NCI-H128 (cell line): ENCODE measurements around the gene CILP.
"Not testable (repeated sequence)": the region's sequence is repeated elsewhere in the genome, so short reads cannot be mapped to it uniquely, and the experiment has no call there.

Experiments used
- DNase-seq: peaks from one replicate; lab custom pipeline; 2025; ENCODE audit not compliant: unreplicated experiment; lab: John Stamatoyannopoulos, UW

The CILP gene, protein sequence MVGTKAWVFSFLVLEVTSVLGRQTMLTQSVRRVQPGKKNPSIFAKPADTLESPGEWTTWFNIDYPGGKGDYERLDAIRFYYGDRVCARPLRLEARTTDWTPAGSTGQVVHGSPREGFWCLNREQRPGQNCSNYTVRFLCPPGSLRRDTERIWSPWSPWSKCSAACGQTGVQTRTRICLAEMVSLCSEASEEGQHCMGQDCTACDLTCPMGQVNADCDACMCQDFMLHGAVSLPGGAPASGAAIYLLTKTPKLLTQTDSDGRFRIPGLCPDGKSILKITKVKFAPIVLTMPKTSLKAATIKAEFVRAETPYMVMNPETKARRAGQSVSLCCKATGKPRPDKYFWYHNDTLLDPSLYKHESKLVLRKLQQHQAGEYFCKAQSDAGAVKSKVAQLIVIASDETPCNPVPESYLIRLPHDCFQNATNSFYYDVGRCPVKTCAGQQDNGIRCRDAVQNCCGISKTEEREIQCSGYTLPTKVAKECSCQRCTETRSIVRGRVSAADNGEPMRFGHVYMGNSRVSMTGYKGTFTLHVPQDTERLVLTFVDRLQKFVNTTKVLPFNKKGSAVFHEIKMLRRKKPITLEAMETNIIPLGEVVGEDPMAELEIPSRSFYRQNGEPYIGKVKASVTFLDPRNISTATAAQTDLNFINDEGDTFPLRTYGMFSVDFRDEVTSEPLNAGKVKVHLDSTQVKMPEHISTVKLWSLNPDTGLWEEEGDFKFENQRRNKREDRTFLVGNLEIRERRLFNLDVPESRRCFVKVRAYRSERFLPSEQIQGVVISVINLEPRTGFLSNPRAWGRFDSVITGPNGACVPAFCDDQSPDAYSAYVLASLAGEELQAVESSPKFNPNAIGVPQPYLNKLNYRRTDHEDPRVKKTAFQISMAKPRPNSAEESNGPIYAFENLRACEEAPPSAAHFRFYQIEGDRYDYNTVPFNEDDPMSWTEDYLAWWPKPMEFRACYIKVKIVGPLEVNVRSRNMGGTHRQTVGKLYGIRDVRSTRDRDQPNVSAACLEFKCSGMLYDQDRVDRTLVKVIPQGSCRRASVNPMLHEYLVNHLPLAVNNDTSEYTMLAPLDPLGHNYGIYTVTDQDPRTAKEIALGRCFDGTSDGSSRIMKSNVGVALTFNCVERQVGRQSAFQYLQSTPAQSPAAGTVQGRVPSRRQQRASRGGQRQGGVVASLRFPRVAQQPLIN

DNA sequence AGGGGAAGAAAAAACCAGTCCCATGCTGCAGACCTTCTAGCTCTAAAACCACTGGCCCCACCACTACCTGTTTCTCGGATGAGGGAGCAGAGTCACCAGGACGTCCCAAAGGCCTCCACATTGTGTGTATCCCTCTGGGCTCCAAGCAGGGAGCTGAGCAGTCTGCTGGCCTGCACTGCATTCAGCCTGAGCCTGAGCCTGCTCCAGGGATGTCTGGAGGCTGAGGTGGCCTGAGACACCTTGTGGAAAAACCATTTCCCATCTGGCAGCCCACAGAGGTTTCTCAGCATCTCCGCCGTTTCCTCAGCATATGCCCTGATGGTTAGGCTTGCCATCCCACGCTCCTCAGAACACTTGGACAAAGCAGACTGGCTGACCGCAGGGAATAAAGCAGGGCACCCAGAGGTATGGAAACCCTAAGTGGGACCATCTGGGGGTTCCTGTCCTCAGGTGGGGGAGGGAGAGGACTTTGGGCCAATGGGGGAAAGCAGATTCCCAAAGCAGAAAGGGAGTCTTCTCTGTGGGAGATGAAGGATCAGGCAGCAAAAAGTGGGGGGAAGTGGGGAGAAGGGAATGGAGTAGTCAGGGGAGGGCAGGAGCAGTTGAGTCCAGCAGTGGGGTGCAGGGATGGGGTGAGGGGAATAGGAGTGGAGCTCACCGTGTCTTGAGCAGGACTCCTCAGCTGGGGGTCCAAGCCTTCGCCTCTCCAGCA lies at the start of gene CILP:
Gene CILP, minus strand, starts transcription at position 704 of the 712 bp plus-strand sequence. CDS start 1,718 bp downstream, outside the sequence.
- no peak for DNase-seq

DNA sequence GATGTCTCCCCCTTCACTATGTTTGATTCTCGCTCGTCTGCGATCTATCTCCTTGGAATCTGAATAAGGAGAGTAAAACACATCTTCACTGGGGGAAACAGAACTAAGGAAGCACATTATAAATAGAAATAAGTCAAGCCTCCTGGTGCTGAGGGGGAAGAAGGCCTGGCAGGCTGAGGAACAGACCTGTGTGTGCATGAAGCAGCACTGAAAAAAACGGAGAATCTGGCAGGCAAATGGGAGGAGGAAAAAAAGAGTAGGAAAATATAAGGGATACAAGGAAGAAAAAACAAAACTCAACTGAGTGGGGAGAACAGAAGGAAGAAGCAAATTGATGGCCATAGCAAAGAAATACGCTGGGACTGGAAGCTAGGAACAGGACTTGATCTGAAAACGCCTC lies 49.7 kb upstream of the CILP start:
- no peak for DNase-seq

DNA sequence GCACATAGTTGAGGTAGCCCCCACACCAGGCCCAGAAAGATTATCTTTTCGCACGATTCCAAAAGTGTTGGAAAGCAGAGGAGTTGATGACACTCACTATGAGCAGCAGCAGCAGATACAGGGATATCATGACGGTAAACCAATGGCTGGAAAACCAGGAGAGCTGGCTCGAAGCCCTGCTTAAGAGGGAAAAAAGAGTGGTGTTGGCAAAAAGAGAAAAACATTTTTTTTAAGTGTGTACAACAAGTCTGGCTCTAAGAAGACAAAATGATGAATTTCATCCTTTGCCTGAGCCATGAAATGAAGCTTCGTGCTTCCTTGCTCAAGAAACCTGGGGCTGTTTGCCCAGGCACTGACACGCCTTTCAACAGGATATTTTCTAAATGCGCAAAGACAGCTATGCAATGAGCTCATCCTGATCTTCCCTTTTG lies 48.1 kb upstream of the CILP start:
- no peak for DNase-seq

DNA sequence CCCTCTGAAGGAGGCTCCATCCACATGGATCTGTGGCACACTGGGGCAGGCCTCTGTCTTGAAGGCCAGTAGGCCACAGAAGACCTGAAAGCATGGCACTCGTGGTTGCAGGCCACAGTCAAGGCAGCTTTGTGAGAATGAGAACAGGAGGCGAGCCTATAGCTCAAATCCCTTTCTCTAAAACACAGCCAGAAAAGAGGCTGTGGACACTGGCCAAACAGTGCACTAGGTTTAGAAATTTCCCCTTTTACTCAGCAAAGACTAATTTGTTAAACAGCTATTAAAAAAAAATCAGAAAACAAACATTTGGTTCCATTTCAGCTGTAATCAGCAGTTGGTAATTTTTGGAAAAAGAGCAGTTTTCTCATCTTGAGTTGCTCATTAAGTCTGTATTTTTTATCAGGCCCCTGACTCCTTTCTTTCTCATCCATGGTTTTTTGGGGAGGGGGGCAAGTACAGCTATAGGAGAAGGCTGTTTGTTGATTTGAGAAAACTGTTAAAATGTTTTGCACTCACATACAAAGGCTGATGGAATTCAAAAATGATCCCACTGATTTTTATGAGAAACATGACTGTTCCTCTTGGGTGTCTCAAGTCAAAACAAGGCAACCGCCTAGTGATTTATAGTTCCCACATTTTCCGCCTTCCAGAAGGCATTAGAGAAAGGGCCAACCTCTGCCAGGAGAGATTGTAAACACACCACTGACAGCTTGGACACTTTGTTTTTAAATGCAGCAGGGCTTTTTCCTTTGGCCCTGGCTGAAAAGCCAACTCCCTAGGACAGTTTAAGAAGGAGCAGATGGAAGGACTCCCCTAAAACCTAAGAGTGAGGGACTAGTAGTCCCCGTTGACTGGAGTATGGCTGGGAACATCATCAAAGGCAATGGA lies 47.3 kb upstream of the CILP start:
- no peak for DNase-seq

DNA sequence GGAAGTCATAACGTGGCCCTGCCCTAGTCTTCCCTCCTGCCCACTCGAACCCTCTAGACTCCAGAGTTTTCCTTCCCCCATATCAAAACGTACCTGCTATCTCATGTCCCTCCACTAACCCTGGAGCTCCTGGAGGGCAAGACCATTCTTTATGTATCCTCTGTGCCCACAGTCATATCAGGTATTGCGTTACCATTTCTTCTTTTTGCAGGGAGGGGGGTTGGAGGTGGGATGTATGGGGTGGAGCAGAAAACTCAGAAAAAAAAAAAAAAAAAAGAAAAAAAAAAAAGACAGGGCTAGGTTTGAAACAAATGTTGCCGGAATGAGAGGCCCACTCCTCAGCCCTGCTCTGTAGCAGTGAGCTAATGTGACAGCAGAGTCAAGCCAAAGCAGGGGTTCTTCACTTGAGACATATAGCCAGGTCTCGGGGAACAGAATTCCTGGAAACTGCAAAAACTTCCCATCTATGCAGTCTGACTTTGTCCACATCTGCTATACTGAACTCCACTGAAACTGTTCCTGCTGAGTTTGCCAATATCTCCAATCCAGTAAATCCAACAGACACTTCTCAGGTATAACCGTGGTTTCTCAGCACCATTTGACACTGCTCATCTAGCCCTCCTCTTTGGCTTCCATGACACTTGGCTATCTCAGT lies 44.3 kb upstream of the CILP start:
- DNase-seq = no peak

DNA sequence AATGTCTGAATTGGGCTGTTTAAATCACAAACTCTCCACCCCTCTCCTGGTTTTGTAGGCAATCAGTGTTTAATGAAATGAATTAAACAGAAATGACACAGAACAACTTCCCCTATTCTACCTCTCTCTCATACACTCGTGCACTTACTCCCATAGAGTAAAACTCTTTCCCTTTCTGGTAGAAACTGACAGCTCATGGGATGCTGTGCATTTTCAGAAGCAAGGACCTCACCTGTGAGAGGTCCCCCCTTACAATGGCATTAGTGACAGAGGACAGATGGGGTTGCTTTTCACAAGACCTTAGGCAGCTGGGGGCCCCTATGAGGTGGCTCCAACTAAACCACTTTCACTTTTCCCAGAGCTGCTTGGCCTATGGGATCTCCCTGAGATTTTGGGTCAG lies 43.5 kb upstream of the CILP start:
- DNase-seq = no peak

DNA sequence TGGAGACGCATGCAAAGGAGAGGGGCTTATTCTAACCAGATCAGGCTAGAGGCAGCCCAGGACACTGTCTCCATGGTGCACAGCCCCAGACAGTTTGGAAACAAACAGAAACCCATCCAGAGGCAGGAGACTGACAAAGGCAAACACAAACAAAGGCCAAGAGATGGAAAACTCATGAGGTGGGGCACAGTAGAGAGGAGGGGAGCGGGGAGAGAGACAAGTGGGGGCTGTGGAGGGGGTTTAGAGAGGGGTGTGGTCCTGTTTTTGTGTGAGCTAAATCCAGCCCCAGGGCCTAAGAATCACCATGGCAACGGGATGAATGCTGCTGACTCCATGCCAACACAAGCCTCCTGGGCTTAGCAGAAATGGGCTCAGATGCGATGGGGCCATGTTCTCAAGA lies 43.1 kb upstream of the CILP start:
- DNase-seq = no peak

DNA sequence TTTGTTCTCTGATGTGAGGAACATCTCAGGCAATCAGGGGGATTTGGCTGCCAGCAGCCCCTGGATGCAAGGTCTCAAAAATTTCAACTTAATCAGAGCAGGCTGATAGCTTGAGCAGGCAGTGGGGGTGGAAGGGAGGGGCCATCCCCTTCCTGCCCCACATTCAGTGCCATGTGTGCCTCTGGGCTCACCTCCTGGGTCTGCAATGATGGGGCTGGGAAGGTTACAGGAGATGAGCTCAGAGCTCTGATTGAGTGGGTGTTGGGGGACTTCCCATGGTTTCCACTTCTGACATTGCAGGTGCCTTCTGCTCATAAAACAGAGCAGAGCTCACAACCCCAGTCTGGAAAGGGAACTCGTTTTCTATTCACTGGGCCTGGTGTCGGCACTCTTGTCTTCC lies 38.4 kb upstream of the CILP start:
- no peak for DNase-seq

DNA sequence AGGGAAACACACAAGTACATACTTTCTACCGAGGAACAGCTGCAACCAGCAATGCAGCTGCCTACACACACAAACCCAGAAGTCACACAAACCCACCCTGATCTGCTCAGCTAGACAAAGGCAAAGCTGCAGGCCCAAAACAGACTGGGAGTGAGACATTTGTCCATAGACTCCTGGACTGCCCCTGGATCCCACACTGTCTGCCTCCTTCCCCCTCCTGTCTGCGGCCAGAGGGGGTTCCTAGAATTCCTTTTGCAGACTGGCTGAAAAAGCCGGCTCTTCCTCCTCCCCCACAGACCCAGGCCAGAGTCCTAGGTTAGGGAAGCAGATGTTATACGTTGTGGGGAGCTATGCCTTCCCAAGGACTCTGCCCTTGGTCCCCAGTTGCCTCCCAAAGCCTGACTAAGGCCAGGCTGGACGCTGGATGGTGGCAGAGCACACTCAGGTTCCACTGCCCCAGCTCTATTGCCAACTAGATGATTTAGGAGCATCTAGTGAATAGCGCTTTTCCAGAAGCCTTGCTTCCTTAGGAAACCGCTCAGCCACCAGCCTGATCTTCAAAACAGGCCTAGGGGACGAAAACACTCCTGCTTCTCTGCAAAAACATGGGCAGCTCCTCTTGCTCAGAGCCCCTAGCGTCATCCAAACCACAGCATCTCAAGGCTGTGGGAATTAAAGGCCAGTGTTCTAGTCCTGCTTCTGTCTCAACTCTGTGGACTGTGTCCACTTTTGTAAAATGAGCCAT lies 37.4 kb upstream of the CILP start:
- no peak for DNase-seq

DNA sequence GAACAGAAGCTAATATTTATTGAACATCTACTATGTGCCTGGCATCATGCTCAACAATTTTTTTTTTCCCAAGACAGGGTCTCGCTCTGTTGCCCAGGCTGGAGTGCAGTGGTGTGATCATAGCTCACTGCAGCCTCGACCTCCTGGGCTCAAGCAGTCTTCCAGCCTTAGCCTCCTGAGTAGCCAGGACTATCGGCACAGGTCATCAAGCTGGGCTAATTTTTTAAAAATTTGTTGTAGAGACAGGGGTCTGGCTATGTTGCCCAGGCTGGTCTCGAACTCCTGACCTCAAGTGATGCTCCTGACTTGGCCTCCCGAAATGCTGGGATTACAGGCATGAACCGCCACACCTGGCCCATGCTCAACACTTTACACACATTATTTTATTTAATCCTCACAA lies 35.7 kb upstream of the CILP start:
- DNase-seq = no peak

DNA sequence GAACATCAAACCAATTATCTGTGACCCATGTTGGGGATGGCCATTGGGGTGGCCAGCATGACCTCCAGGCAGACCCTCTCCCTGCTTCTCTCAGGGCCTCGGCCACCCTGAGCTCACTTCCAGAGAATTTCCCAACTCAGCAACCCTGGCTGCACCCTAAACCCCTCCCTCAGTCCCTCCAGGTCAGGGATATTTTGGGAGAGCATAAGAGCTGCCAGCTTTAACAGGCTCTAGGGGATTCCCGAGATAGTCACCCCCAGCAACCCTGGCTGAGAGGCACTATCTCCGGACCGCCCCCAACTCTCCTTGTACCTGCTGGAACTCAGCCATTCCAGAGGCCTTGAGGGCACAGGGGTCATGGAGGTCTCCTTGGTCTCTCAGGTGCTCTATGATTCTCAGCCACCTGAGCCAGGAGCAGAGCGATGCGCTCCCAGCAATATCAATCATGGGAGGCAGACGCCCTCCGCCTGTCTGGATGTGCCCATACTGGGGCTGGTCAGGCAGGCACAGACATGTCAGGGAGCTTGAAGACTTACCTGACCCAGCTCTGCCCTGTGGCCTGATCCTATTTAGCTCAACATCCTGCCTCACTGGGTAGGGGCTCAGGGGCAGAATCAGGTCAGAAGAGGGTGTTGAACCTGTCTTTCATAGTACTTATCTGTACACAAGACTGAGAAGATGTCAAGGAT lies 34.9 kb upstream of the CILP start:
- no peak for DNase-seq

DNA sequence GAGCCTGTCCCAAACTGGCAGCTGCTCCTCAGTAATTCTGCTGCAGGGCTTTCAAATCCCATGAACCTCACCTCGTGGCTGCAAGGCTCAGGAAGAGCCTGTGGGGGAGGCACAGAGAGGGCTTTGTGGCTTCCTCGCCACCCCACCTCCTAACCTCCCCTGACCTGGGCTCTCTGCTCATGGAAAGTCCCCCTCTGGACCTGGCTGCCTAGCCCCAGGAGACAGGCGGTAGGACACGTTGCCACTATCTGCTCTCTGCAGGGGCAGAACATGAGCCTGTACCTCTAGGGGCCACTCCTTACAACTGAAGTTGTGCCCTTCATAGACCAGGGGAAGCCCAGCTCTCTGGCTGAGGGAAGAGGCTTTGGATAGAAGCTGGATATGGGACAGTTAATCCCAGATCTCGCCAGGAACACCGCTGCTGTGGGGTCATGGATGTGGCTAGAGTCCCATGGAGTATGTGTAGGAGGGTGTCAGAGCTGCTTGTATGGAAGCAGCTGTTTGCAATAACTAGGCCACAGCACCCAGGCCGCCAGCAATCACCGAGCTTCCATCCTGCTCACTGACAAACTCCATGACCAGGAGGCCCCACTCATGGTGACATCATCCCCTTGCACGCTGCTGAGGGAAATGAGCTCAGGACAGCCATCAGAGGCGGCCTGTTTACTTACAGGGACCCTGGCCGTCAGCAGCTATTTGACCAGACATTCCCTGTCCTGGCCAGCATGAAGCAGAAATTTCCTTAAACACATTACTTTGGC lies 34.0 kb upstream of the CILP start:
- no peak for DNase-seq

DNA sequence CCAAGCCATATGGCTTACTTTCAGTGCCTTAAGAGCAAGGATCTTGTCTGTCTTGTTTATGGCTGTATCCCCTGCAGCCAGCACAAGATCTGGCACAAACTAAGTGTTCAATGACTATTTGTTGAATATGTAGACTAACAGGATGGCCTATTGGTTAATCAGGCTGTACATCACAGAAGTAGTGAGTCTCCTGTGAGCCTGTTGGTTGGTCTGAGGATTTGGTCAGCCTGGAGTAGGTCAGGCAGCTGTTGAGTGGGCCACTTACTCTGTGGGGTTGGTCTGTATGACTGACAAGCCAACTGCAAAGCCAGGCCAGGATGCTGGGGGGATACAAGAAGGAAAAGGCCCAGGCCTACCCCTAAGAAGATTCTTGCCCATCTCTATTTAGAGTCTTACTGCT lies 33.4 kb upstream of the CILP start:
- no peak for DNase-seq

DNA sequence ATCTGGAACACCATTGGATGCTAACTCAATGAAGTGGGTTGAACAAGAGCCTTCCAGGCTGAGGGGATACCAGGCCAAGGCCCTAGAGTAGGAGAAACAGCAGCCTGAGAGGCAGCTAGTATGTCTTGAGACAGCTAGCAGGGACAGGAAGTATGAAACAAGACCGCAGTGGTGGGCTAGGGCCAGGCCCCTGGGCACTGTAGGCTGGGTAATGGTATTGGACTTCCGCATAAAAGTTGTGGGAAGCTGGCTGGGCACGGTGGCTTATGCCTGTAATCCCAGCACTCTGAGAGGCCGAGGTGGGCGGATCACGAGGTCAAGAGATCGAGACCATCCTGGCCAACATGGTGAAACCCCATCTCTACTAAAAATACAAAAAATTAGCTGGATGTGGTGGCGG lies 25.2 kb upstream of the CILP start:
- DNase-seq = not testable (repeated sequence)

DNA sequence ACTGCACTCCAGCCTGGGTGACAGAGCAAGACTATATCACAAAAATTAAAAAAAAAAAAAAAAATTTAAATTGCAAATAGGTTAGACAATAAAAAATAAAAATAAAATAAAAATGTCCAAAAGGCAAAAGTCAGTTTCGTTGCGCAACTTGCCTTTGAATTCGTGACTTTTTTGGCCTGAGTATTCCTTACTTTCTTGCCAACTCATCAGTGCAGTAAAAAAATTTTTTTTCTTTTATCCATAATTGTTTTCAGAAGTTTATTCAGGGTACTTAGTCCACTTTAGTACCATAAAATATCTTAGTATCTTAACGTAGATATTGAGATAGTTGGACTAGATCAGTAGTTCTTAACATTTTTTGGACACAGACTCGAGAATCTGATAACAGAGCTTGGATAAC lies 22.4 kb upstream of the CILP start:
- no peak for DNase-seq

DNA sequence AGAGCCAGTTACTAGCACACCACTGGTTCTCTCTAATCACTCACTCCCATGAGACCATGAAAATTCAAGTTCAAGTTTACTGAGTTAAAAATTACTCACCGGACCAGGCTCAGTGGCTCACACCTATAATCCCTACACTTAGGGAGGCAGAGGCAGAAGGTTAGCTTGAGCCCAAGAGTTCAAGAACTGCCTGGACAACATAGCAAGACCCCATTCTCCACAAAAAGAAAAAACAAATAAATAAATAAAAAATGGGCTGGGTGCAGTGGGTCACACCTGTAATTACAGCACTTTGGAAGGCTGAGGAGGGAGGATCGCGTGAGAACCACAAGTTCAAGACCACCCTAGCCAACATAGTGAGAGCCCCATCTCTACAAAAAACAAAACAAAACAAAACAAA lies 21.2 kb upstream of the CILP start:
- no peak for DNase-seq

DNA sequence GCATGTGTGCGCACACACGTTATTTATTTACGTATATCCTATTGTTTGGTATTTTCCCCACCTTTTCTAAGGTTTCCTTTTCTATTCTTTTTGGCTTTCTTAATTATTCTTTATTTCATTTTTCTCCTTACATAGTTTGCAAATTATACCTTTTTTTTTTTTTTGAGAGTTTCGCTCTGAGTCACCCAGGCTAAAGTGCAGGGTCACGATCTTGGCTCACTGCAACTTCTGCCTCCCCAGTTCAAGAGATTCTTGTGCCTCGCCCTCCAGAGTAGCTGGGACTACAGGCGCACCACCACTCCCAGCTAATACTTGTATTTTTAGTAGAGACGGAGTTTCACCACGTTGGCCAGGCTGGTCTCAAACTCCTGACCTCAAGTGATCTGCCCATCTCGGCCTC lies 20.0 kb upstream of the CILP start:
- no peak for DNase-seq
